Activated T-cell treated with anti-CD3 and anti-CD28 coated beads for 48 hours (primary cell): ENCODE data around the gene ATG9B.

ENCODE experiments used
- DNase-seq: peaks from one replicate; pipeline ENCODE4 v3.0.0-alpha.2; 2020; ENCODE audit warnings: low read depth

ATG9B gene

DNA sequence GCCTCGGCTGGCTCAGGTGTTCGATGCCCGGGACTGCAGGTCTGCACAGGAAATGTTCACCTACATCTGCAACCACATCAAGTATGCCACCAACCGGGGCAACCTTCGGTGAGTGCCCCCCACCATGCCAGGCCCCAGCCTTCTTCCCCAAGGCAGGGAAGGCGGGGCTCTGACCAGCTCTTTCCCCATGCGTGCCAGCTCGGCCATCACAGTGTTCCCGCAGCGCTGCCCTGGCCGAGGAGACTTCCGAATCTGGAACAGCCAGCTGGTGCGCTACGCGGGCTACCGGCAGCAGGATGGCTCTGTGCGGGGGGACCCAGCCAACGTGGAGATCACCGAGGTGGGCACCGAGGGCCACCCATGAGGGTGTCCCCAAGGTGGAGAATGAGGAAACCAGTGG lies 26.0 kb downstream of the ATG9B start:
- DNase-seq: no peak

DNA sequence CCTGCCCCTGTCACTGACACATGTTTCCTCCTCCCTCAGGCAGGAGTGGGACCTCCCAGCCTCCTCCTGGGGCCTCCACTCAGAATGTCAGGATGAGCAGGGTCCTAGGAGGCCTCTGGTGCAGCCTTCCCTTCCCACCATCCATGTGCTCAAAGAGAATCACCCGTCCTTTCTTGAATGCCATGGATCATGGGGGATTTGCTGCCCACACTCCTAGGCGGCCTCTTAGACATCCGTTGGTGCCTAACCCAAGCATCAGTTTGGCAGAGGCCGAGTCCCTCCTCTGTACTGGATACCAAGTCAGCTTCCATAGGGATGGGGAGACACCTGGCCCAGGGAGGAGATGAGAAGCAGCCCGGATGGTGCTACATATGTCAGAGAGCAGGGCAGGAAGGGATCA lies 26.5 kb downstream of the ATG9B start:
- DNase-seq: no peak

DNA sequence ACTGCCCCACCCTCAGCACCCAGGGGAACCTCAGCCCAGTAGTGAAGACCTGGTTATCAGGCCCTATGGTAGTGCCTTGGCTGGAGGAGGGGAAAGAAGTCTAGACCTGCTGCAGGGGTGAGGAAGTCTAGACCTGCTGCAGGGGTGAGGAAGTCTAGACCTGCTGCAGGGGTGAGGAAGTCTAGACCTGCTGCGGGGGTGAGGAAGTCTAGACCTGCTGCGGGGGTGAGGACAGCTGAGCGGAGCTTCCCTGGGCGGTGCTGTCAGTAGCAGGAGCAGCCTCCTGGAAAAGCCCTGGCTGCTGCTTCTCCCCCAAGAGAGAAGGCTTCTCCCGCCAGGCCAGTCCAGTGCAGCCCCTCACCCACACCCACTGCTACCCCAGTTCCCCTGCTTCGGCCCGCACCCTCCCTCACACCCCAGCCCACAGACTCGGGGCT lies 27.2 kb downstream of the ATG9B start:
- no peak for DNase-seq

DNA sequence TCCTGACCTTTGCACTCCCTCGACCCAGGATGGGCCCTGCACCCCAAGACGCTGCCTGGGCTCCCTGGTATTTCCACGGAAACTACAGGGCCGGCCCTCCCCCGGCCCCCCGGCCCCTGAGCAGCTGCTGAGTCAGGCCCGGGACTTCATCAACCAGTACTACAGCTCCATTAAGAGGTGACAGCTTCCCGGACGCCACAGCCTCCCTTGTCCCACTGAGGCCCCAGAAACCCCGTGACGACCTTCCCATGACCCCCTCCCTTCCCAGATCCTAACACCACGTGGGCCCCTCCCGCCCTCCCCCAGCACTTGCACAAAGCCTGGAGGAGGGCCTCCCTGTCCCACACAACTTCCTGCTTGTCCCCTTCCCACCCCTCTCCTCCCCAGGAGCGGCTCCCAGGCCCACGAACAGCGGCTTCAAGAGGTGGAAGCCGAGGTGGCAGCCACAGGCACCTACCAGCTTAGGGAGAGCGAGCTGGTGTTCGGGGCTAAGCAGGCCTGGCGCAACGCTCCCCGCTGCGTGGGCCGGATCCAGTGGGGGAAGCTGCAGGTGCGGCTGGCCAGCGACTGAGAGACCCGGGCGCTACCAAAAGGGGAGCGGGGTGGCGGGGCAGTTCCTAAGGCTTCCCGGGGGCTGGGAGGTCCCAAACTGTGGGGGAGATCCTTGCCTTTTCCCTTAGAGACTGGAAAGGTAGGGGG lies 27.8 kb downstream of the ATG9B start:
- no peak for DNase-seq

- no peak for DNase-seq
Measured at GRCh38 chr7:150994838-150995510, 29.3 kb downstream of the ATG9B start.

DNA sequence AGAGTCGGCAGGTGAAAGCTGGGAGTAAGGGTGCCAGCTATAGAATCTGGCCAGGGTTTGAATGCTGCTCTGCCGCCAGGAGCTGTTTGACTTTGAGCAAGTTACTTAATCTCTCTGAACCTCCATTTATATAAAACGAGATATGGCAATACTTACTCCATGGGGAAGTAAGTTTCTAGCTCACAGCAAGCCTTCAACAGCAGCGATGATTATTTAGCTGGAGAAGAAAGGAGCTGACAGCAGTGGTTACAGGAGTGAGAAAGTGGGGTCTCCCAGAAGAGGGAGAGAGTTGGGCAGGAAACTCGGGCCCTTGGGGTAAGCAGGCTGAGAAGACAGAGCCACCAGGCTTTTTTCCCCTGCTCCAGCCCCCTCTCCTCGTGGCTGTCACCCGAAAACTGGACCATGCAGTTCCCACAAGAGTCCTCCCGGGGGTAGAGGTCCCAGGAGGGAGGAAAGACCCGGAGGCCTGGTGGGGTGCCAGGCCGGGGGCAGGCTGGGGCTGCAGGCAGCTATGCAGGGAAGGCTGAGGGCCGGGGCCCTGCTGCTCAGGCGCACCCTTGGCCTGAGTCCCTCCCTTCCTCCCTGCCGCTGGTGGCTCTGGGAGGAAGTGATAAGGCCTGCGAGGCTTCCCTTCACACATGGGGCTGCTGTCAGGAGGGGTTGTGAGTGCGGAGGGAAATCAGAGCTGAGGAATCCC lies 30.0 kb downstream of the ATG9B start:
- DNase-seq: no peak

- DNase-seq: no peak
Measured at GRCh38 chr7:150993511-150993910, 30.8 kb downstream of the ATG9B start.

- no peak for DNase-seq
Measured at GRCh38 chr7:150992833-150993302, 31.4 kb downstream of the ATG9B start.

DNA sequence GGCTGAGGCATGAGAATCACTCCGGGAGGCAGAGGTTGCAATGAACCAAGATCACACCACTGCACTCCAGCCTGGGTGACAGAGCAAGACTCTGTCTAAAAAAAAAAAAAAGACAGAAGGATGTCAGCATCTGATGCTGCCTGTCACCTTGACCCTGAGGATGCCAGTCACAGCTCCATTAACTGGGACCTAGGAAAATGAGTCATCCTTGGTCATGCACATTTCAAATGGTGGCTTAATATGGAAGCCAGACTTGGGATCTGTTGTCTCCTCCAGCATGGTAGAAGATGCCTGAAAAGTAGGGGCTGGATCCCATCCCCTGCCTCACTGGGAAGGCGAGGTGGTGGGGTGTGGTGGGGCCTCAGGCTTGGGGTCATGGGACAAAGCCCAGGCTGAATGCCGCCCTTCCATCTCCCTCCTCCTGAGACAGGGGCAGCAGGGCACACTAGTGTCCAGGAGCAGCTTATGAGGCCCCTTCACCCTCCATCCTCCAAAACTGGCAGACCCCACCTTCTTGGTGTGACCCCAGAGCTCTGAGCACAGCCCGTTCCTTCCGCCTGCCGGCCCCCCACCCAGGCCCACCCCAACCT lies 32.1 kb downstream of the ATG9B start:
- no peak for DNase-seq

GRCh38 chr7:150990416-150991186 lies 33.7 kb downstream of the ATG9B start, which contains the start of gene NOS3:
TSS of gene NOS3 (plus strand) at chr7:150991017. CDS start at chr7:150993804, 2,787 bp downstream.
- no peak for DNase-seq

DNA sequence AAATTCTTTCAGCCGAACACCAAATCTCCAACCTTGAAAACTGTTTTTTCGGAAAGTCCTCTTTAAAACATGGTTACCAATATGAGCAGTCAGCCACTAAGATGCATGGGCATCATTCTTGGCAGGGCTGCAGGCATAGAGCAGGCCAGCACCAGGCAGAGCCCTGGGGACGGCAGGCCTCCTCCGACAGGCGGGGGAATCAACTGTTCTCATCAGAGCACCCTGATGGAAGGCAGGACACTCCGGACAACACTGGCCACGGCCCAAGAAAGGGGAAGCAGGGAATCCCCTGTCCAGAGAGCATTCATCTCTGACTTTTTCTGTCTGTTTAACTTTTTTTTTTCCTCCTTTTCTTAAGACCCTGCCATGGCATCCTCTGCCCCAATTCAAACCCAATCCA lies 34.8 kb downstream of the ATG9B start:
- DNase-seq: no peak

DNA sequence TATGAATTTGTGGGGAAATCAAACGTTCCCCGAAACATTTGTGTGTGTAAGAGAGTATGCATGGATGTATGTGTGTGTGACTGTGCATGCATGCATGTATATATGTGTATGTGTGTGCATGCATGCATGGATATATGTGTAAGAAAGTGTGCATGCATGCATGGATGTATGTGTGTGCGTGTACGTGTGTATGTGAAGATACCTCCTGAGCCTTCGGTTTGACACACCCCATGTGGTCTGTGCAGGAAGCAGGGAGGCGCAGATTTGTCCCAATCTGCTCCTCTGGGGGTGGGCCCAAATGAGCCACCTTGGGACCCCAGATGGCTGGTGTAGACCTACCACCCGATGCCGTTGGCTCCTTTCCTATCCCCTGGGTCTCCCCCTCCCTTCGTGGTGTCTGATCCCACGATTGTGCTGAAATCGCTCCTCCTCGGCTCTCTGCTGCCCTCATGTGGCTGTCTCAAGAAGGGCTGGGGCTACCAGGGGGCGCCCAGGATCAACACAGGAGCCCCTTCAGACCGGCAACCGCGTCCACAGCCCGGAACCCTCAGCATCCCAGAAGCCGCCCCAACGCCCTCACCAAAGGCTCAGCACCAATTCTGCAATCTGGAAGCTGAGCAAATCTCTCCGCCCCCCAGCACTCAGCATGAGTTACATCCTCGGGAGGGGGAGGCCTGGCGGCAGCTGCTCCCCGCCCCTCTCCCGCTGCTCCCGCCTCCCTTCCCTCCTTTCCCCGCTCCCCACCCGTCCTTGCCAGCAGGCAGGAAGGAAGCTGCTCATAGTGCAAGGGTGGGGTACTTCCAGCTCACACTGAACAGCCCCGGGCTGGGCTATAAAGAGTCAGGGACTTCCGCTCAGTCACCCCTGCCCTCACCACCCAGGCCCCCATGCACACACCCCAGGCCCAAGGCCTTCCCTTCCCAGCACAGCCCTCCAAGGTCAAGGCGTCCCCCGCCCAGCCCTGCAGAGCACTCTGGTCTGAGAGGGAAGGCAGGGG lies 35.8 kb downstream of the ATG9B start:
- peak; percentile 63 for DNase-seq

GRCh38 chr7:150986556-150986955 lies 37.7 kb downstream of the ATG9B start:
- DNase-seq: no peak

DNA sequence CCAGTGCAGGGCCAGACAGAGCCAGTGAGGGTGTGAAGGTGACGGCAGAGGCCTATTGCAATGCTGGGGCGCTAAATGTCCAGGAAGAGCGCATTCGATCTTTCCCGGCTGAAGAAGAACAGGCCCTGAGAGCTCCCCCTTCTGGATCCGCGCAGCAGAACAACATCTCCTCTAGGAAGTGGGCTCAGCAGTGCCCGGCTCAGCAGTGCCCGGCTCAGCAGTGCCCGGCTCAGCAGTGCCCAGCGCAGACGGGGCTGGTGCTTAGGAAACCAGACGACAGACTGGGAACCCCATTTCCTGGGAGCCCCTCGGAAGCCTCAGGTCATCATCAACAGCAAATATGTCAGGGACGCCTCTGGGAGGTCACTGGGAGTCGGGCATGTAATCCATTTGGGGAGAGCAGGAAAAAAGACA lies 38.2 kb downstream of the ATG9B start:
- peak; percentile 47 for DNase-seq

- DNase-seq: no peak
Measured at GRCh38 chr7:150983893-150984368, 40.4 kb downstream of the ATG9B start.

- DNase-seq: no peak
Measured at GRCh38 chr7:150982351-150982750, 41.9 kb downstream of the ATG9B start.

GRCh38 chr7:150981644-150982043 lies 42.6 kb downstream of the ATG9B start:
- DNase-seq: no peak

GRCh38 chr7:150980663-150981062 lies 43.6 kb downstream of the ATG9B start:
- no peak for DNase-seq

- DNase-seq: no peak
Measured at GRCh38 chr7:150979713-150980390, 44.4 kb downstream of the ATG9B start.
